Caco-2 (cell line): Measurements from ENCODE around the gene C12orf60. TPM values are rescaled to one million over a fixed set of nuclear protein-coding genes. Genes with fewer than 3 reads are reported as not detected.

Source experiments
- BruUV-seq: library from RNA; stranded (reverse); fragments of 400-500 nt; replicated peaks from 2 replicates; lab custom pipeline; 2021; lab: Mats Ljungman, UMichigan
- CTCF ChIA-PET: fragments of 300-600 bp; sonication (Branson Sonifier 250); formaldehyde crosslinking; loops from one replicate; lab custom pipeline; 2022; ENCODE audit warnings: antibody characterized with exemption; lab: Charles Lee
- POLR2A ChIA-PET: fragments of 300-600 bp; sonication (Branson Sonifier 250); formaldehyde crosslinking; loops from one replicate; lab custom pipeline; 2022; ENCODE audit warnings: antibody characterized with exemption; lab: Charles Lee
- DNase-seq, 2 experiments: peaks; one replicate each; pipeline versions ENCODE4 v3.0.0 to v3.0.0-alpha.2; 2020 to 2022
- H3K27me3 ChIP-seq: replicated peaks from 2 replicates; pipeline ENCODE4 v1.6.0; 2011; ENCODE audit warnings: low read length; ENCODE audit not compliant: control insufficient read depth, insufficient read depth
- H3K36me3 ChIP-seq: 2 replicates; pipeline ENCODE4 v1.5.1; 2011; ENCODE audit warnings: low read length; ENCODE audit not compliant: control insufficient read depth, insufficient read depth
- H3K4me1 ChIP-seq: fragments of 250-450 bp; sonication (Bioruptor Pico); 2 replicates; pipeline ENCODE4 v1.5.1; 2020; ENCODE audit warnings: mild to moderate bottlenecking
- H3K4me3 ChIP-seq: 2 replicates; pipeline ENCODE4 v1.5.1; 2011; ENCODE audit warnings: low read depth, mild to moderate bottlenecking, control low read depth, low read length
- H3K9me3 ChIP-seq: fragments of 250-450 bp; sonication (Bioruptor Pico); 2 replicates; pipeline ENCODE4 v1.5.1; 2020; ENCODE audit warnings: mild to moderate bottlenecking, moderate library complexity
- H3K27ac Mint-ChIP-seq: one replicate; pipeline ENCODE4 v1.8.0; 2022; ENCODE audit warnings: mixed read lengths; ENCODE audit not compliant: unreplicated experiment
- H3K27me3 Mint-ChIP-seq: one replicate; pipeline ENCODE4 v1.8.0; 2022; ENCODE audit warnings: mixed read lengths; ENCODE audit not compliant: insufficient read depth, unreplicated experiment
- H3K36me3 Mint-ChIP-seq: one replicate; pipeline ENCODE4 v1.8.0; 2022; ENCODE audit warnings: mild to moderate bottlenecking, mixed read lengths; ENCODE audit not compliant: insufficient read depth, unreplicated experiment
- H3K4me1 Mint-ChIP-seq: one replicate; pipeline ENCODE4 v1.8.0; 2022; ENCODE audit warnings: low read depth, mixed read lengths; ENCODE audit not compliant: unreplicated experiment
- H3K4me3 Mint-ChIP-seq: one replicate; pipeline ENCODE4 v1.8.0; 2022; ENCODE audit warnings: mild to moderate bottlenecking, moderate library complexity, mixed read lengths; ENCODE audit not compliant: unreplicated experiment
- H3K9me3 Mint-ChIP-seq: one replicate; pipeline ENCODE4 v1.8.0; 2022; ENCODE audit warnings: mixed read lengths; ENCODE audit not compliant: unreplicated experiment
- intact Hi-C: fragments of 100-400 bp; cut with micrococcal nuclease; formaldehyde crosslinking; loops from one replicate; pipeline ENCODE4 v1.10.0; 2022; ENCODE audit not compliant: unreplicated experiment
- total RNA-seq: library from RNA; stranded (reverse); gene quantifications from 2 replicates; pipeline ENCODE4 v1.2.3, GENCODE V29; 2022
- TF ChIP-seq, protein P1 (sequence below), 2 experiments: fragments of 200-600 bp in 1 of 2; IDR thresholded peaks; 1 replicate in 1 of 2; 2 replicates in 1 of 2; pipeline versions ENCODE4 v1.5.1 to v1.8.0; 2011 to 2022; ENCODE audit warnings: antibody characterized with exemption in 1 of 2, control low read depth in 1 of 2, inconsistent platforms in 1 of 2, low read depth in 1 of 2, low read length in 1 of 2, mild to moderate bottlenecking in 1 of 2, moderate library complexity in 1 of 2; ENCODE audit not compliant: insufficient read depth in 1 of 2, severe bottlenecking in 1 of 2, unreplicated experiment in 1 of 2

Gene C12orf60
- total RNA-seq, 1 experiment from 2014 or later: 2.8 TPM

DNA sequence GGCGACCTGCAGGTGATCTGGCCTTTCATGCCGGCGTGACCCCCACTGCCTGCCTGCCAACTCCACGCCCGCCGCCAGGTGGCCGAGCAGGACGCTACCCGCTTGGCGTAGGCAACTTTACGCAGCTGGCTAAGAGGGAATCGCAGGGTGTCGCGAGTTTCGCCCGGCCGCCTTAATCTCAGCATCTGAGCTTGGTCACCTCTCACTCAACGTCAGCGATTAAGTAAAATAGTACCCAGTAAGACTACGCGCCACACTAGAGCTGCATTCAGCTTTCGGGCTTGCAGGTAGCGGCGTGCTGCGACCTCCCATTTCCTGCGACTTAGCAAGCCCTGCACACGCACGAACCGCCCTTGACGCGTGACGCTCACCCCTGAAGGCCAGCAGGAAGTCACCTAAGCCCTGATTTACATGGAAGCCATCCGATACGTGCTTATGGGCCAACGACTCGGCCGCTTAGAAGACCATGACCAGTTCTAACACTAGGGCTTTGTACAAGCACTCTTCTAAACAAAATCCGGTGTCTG, 33.4 kb upstream of the C12orf60 start:
- H3K36me3 Mint-ChIP-seq: peaks cover 86% of the 10 kb centered on the region
- H3K27ac Mint-ChIP-seq: peak overlapping the region; percentile 96
- no TSS peak for BruUV-seq
- Histone ChIP-seq H3K27me3 (no peaks in the 10 kb centered on the region), H3K36me3 (peaks cover 2% of the 10 kb centered on the region; the same call in 1 of the 2 replicates), H3K4me3 (peak overlapping the region; percentile 96), H3K4me1 (peaks cover 13% of the 10 kb centered on the region; the same call in 1 of the 2 replicates), H3K9me3 (peaks cover 16% of the 10 kb centered on the region)
- no peaks in the 10 kb centered on the region for H3K27me3 Mint-ChIP-seq
- ChIA-PET POLR2A (interaction anchor here (3.0 kb wide), 1 partner anchor 33 kb away, joined by 42 read pairs; the partner anchor contains the start of genes C12orf60 and WBP11), CTCF (interaction anchor here (1.2 to 3.0 kb wide), 4 partner anchors 12 to 141 kb away, joined by 3 to 16 read pairs (median 6); partner anchors contain the start of genes C12orf60 and WBP11)
- TF ChIP-seq, protein P1, sequence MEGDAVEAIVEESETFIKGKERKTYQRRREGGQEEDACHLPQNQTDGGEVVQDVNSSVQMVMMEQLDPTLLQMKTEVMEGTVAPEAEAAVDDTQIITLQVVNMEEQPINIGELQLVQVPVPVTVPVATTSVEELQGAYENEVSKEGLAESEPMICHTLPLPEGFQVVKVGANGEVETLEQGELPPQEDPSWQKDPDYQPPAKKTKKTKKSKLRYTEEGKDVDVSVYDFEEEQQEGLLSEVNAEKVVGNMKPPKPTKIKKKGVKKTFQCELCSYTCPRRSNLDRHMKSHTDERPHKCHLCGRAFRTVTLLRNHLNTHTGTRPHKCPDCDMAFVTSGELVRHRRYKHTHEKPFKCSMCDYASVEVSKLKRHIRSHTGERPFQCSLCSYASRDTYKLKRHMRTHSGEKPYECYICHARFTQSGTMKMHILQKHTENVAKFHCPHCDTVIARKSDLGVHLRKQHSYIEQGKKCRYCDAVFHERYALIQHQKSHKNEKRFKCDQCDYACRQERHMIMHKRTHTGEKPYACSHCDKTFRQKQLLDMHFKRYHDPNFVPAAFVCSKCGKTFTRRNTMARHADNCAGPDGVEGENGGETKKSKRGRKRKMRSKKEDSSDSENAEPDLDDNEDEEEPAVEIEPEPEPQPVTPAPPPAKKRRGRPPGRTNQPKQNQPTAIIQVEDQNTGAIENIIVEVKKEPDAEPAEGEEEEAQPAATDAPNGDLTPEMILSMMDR (IDR thresholded peaks at IDR 0.05; ENCODE audit: insufficient read depth in 1 of 2, low read depth in 1 of 2, low read length in 1 of 2, severe bottlenecking in 1 of 2, unreplicated experiment in 1 of 2): peak; percentile 93 to 98
- peaks cover 11% of the 10 kb centered on the region for H3K9me3 Mint-ChIP-seq
- intact Hi-C loops: loop anchor here (1.0 kb wide), 1 partner anchor 140 kb away; no protein-coding TSS in a partner anchor
- peaks cover 20% of the 10 kb centered on the region for H3K4me1 Mint-ChIP-seq
- DNase-seq: peak; percentile 91 to 95
- H3K4me3 Mint-ChIP-seq: peak overlapping the region; percentile 90

DNA sequence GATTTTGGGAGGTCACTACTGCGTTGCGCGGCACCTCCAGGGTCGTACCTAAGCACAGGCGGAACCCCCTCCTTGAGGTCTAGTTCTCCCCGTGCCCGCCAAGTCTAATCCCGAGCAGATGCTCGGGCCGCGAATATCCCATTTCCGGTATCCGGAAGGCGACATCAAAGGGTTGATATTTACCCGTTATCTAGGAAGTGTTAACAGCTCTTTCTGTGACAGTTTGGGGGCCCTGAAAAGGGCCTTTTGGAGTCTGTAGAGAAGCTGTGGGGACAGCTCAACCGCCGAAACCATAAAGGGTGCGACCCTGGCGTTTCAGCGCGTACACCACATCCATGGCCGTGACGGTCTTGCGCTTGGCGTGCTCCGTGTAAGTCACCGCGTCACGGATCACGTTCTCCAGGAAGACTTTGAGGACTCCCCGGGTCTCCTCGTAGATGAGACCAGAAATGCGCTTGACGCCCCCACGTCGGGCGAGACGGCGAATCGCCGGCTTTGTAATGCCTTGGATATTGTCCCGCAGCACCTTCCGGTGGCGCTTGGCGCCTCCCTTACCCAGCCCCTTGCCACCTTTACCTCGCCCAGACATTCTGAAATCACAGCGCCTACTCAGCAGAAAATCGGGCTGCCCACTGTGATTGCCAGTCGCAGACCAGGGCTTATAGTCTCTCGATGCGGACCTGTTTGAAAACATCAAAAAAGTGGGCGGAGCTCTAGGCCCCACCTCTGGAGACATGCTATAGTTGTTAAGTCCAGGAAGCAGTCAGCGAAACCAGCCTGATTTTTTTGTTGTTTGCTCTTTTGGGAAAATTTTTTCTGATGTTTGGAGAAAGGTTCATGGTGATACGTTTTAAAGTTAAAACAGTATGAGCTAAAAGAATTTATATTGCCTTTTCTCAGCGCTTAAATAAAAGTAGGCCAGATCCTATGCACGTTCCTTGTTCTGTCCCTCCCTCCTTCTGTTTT, 32.7 kb upstream of the C12orf60 start:
- H3K27me3 ChIP-seq: no peaks in the 10 kb centered on the region
- ChIA-PET POLR2A (interaction anchor here (0.5 to 3.0 kb wide), 9 partner anchors 11 to 1018 kb away, joined by 3 to 42 read pairs (median 3); partner anchors contain the start of genes ATF7IP, C12orf60, EPS8 and GUCY2C), CTCF (interaction anchor here (0.5 to 3.0 kb wide), 5 partner anchors 11 to 141 kb away, joined by 3 to 16 read pairs (median 5); partner anchors contain the start of genes C12orf60 and WBP11)
- Mint-ChIP-seq H3K27me3 (no peaks in the 10 kb centered on the region), H3K4me3 (peak overlapping the region; percentile 90), H3K27ac (peak overlapping the region; percentile 96), H3K9me3 (peaks cover 11% of the 10 kb centered on the region), H3K4me1 (peaks cover 24% of the 10 kb centered on the region), H3K36me3 (peaks cover 86% of the 10 kb centered on the region)
- H3K4me1 ChIP-seq: peaks cover 17% of the 10 kb centered on the region; the same call in 1 of the 2 replicates
- TF ChIP-seq, protein P1 (IDR thresholded peaks at IDR 0.05; ENCODE audit: insufficient read depth in 1 of 2, low read depth in 1 of 2, low read length in 1 of 2, severe bottlenecking in 1 of 2, unreplicated experiment in 1 of 2): no peak
- intact Hi-C loops: loop anchor here (1.0 kb wide), 2 partner anchors 33 to 96 kb away; partner anchors contain the start of genes C12orf60 and WBP11
- peak; percentile 97 to 99 for DNase-seq
- H3K9me3 ChIP-seq: peaks cover 9% of the 10 kb centered on the region
- TSS peak; percentile 57 for BruUV-seq
- peaks cover 2% of the 10 kb centered on the region; the same call in 1 of the 2 replicates for H3K36me3 ChIP-seq
- peak overlapping the region; percentile 96 for H3K4me3 ChIP-seq
